ENCODE results near the gene GALNT7. TPM values are rescaled to one million over a fixed set of nuclear protein-coding genes. Genes with fewer than 3 reads are reported as not detected.

Gene GALNT7
- polyA plus RNA-seq, 1 of the 3 experiments (the other 2 are of a cell fraction) = 14.8 TPM

DNA sequence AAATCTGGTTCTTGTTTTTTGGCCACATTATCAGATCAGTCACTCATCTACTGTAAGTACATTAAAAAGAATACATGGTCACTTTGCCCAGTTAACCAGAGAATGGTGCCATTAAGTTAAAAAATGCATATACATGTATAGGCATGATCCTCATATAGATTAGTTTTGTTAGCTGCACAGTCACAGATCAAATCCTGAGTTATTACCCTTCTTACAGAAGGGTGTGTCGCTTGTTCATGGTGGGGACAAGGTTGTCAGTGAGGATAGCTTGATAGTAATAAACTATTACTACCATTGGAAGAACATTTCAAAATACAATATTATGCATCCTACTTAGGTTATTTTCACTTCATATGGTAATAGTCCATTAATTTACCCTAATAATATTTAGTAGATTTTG lies 48.5 kb downstream of the GALNT7 start:
- no peak overlapping the region for H3K4me2 ChIP-seq
- DNase-seq = no peak
- no peak overlapping the region for H3K27ac ChIP-seq (ENCODE audit: low read depth in 2 of 2, low read length in 1 of 2)
- peaks cover 25% of the 10 kb centered on the region for H3F3A ChIP-seq (replicated peaks; ENCODE audit: insufficient read depth)
- H3K4me1 ChIP-seq (ENCODE audit: control insufficient read depth in 1 of 2, insufficient read depth in 2 of 2, low read depth in 1 of 2, low read length in 1 of 2) = peaks cover 6 to 46% of the 10 kb centered on the region in 2 experiments; a peak in 3 of 4 replicates
- no peaks in the 10 kb centered on the region for H3K27me3 ChIP-seq (ENCODE audit: insufficient read depth)
- H2AFZ ChIP-seq (ENCODE audit: low read depth) = no peak overlapping the region
- H3K79me2 ChIP-seq (ENCODE audit: insufficient read depth) = peaks cover 27% of the 10 kb centered on the region; the same call in 1 of the 2 replicates
- CTCF ChIA-PET = no interaction called here
- WGBS (ENCODE audit: low lambda C conversion rate) = 100% methylated on average over 1 of the region's 1 CpG
- H4K20me1 ChIP-seq (ENCODE audit: insufficient read depth) = no peaks in the 10 kb centered on the region; the same call in 1 of the 2 replicates
- POLR2A ChIA-PET = no interaction called here
- H3K36me3 ChIP-seq (replicated peaks in 1 of 2; ENCODE audit: control insufficient read depth in 1 of 2, insufficient read depth in 2 of 2, low read length in 1 of 2) = peaks cover 0 to 8% of the 10 kb centered on the region in 2 experiments
- no peak overlapping the region for H3K9ac ChIP-seq
- no peak for TF ChIP-seq FOXJ3 (CRISPR knock-in tag; IDR thresholded peaks at IDR 0.05)
- TF ChIP-seq JUND (IDR thresholded peaks at IDR 0.05) = no peak
- no peak for TF ChIP-seq NFIC (IDR thresholded peaks at IDR 0.05; ENCODE audit: borderline replicate concordance)
- TF ChIP-seq TAF1 (IDR thresholded peaks at IDR 0.05; ENCODE audit: borderline replicate concordance, low read depth, low read length) = no peak
- TF ChIP-seq, protein P1, sequence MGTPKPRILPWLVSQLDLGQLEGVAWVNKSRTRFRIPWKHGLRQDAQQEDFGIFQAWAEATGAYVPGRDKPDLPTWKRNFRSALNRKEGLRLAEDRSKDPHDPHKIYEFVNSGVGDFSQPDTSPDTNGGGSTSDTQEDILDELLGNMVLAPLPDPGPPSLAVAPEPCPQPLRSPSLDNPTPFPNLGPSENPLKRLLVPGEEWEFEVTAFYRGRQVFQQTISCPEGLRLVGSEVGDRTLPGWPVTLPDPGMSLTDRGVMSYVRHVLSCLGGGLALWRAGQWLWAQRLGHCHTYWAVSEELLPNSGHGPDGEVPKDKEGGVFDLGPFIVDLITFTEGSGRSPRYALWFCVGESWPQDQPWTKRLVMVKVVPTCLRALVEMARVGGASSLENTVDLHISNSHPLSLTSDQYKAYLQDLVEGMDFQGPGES (IDR thresholded peaks at IDR 0.05; ENCODE audit: low read depth, low read length) = no peak
- no peaks in the 10 kb centered on the region for H3K9me2 ChIP-seq
- no peaks in the 10 kb centered on the region for H3K9me3 ChIP-seq
- H3K4me3 ChIP-seq (ENCODE audit: low read depth in 2 of 2, low read length in 1 of 2) = no peak overlapping the region

DNA sequence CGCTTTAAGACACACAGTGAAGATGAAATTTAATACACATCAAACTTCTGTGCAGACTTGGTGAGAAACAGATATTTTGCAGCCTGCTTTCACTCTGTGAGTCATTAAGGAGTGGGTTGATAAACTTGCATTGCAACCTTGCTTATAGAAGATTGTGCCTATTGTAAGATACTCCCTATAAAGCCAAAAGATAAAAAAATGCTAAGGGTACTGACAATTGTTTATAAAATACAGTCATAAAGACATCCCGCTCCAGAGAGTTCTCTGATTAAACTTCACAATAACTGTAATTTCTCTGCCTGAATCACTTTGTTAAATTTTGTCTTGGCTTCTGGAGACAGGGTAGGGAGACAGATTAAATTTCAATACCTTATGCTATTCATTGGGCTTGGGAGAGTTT lies 49.1 kb downstream of the GALNT7 start:
- Histone ChIP-seq H3K4me3 (ENCODE audit: low read depth in 2 of 2, low read length in 1 of 2) (no peak overlapping the region), H3K79me2 (ENCODE audit: insufficient read depth) (peaks cover 27% of the 10 kb centered on the region; the same call in 1 of the 2 replicates), H2AFZ (ENCODE audit: low read depth) (no peak overlapping the region), H3K9me3 (no peaks in the 10 kb centered on the region), H3K9me2 (no peaks in the 10 kb centered on the region), H3K9ac (no peak overlapping the region; the same call in 1 of the 2 replicates), H3K27me3 (ENCODE audit: insufficient read depth) (no peaks in the 10 kb centered on the region), H4K20me1 (ENCODE audit: insufficient read depth) (no peaks in the 10 kb centered on the region; the same call in 1 of the 2 replicates), H3K36me3 (replicated peaks in 1 of 2; ENCODE audit: control insufficient read depth in 1 of 2, insufficient read depth in 2 of 2, low read length in 1 of 2) (peaks cover 0 to 8% of the 10 kb centered on the region in 2 experiments), H3F3A (replicated peaks; ENCODE audit: insufficient read depth) (peaks cover 18% of the 10 kb centered on the region), H3K4me1 (ENCODE audit: control insufficient read depth in 1 of 2, insufficient read depth in 2 of 2, low read depth in 1 of 2, low read length in 1 of 2) (peaks cover 6 to 43% of the 10 kb centered on the region in 2 experiments; a peak in 3 of 4 replicates), H3K4me2 (0 out of 2 replicates have a peak overlapping the region, but pooled peaks have one; percentile 7), H3K27ac (ENCODE audit: low read depth in 2 of 2, low read length in 1 of 2) (peak overlapping the region in 1 of 2 experiments; percentile 62; a peak in 3 of 4 replicates)
- DNase-seq = no peak
- ChIA-PET POLR2A (no interaction called here), CTCF (no interaction called here)
- TF ChIP-seq RAD21 (IDR thresholded peaks at IDR 0.05; ENCODE audit: low read length) = no peak
- TF ChIP-seq, protein P2, sequence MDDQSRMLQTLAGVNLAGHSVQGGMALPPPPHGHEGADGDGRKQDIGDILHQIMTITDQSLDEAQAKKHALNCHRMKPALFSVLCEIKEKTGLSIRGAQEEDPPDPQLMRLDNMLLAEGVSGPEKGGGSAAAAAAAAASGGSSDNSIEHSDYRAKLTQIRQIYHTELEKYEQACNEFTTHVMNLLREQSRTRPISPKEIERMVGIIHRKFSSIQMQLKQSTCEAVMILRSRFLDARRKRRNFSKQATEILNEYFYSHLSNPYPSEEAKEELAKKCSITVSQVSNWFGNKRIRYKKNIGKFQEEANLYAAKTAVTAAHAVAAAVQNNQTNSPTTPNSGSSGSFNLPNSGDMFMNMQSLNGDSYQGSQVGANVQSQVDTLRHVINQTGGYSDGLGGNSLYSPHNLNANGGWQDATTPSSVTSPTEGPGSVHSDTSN (IDR thresholded peaks at IDR 0.05) = 0 out of 2 replicates have a peak, but pooled peaks have one; percentile 20
- peak; percentile 52; the same call in 1 of the 2 replicates for TF ChIP-seq FOSL2 (IDR thresholded peaks at IDR 0.05; ENCODE audit: borderline replicate concordance, low read depth)
- TF ChIP-seq NRF1 (IDR thresholded peaks at IDR 0.05; ENCODE audit: low read depth, low read length) = no peak
- TF ChIP-seq TCF12 (IDR thresholded peaks at IDR 0.05) = peak; percentile 55
- WGBS (ENCODE audit: low lambda C conversion rate) = 65% methylated on average over 2 of the region's 2 CpGs
